NCI-H748 (cell line): Measurements from ENCODE around the gene AREL1.
A peak's percentile ranks its signal among the peaks of the same experiment; 100 is the strongest.

Experiments
- DNase-seq: peaks from one replicate; lab custom pipeline; 2025; ENCODE audit not compliant: unreplicated experiment; lab: John Stamatoyannopoulos, UW

The AREL1 gene

GRCh38 chr14:74638966-74639365 lies 73.9 kb downstream of the AREL1 start:
- DNase-seq, result no peak

- no peak for DNase-seq
These were observed 74.8 kb downstream of the AREL1 start for GRCh38 chr14:74638066-74638465.

GRCh38 chr14:74637178-74637550 lies 75.7 kb downstream of the AREL1 start:
- DNase-seq, result no peak

GRCh38 chr14:74636424-74637177 lies 76.3 kb downstream of the AREL1 start:
- DNase-seq, result no peak

DNA sequence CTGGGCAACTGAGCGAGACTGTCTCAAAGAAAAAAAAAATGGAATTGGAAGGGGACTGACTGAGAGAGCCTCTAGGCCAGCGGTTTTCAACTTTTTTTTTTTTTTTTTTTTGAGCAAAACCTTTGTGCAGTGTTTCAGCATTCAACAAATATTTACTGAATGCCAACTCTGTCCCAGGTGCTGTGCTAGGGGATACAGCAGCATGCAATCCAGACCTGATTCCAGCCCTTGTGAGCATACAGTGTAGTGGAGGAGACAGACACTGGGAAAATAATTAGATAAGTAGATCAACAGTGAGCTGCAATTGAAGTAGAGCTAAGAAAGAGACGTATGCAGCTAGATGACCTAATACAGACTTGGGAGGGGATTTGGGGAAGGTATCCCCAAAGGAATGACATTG lies 77.0 kb downstream of the AREL1 start:
- no peak for DNase-seq

DNA sequence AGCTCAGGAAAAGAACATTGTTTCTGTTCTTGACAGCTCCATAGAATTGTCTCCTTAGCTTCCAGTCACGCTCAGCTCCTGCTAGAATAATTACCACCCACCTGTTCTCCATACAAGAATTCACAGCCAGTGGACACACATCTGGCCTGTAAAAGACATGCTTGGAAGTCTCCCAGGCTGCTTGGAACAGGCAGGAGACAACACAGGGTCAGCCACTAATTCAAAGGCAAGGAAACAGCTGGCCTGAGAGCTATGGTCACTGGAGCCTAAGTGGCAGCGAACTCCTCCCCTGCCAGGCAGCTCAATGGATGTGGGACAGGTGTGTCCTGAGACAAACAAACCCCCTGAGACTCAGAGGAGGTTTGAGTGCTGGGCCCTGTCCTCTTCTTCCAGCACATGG lies 77.9 kb downstream of the AREL1 start:
- peak; percentile 40 for DNase-seq

- DNase-seq, result no peak
These were observed 78.4 kb downstream of the AREL1 start for GRCh38 chr14:74634481-74634880.

DNA sequence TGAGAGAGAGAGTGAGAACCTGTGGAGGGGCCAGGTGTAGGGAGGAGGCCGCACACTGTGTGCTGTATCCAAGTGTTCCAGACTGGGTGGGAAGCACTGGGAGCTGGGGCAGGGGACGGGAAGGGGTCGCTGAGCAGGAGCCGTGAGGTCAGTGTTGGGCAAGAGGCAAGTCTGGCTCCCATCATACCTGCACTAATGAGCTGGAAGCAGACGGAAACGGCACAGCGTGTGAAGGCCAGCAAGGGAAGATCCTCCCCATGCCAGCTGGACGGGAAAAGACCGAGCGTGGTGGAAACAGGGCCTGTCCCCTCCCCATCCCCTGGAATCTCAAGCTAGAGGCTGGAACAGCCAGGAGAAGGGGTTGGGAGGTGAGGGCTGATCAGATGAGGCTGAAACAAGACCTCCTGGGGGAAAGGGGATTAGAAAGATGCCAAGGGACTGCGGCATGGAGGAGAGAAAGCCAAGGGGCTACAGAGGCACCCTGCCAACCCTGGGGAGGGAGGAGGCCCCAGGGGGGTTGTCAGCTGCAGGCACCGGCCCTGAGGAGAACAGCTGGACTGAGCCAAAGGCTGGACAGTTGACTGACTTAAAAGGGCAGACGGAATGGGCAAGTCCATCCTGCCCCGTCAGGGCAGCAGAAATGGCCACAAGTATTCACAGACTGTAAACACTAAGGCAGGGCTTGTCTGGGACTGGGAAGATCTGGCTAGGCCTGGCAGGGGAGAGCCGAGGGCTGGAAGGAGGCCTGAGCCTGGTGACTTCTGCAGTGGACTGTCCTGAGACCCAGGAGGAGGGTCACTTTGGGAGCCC lies 81.8 kb downstream of the AREL1 start:
- DNase-seq, result no peak

DNA sequence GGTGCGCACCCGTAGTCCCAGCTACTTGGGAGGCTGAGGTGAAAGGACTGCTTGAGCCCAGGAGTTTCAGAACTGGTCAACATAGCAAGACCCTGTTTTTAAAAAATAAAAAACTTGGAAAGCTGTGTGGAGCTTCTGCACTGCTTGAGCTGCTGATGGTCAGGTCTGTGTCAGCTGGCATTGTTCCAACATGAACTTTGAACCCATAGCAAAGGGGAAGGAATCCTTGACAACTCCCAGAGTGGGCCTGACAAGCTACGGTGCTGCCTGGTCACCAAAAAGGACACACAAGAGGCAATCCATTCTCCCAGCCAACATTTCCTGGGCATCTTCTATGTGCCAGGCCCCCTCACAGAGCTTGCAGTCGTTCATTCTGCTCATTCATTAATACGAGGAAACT lies 84.5 kb downstream of the AREL1 start:
- no peak for DNase-seq

- no peak for DNase-seq
These were observed 85.8 kb downstream of the AREL1 start for GRCh38 chr14:74627076-74627475.

DNA sequence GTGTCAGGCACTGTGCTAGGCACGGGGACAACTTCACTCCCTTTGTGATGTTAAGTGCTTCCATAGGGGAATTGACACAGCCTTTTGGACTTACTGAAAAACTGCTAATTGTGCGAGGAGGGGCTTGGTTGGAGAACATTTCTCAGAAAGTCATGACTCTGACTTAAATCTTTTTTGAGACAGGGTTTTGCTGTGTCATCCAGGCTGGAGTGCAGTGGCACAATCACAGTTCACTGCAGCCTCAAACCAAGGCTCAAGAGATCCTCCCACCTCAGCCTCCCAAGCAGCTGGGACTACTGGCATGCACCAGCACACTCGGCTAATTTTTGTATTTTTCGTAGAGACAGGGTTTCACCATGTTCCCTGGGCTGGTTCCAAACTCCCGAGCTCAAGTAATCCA lies 90.6 kb downstream of the AREL1 start:
- DNase-seq, result no peak

- no peak for DNase-seq
These were observed 91.3 kb downstream of the AREL1 start for GRCh38 chr14:74621556-74621955.

- DNase-seq, result no peak
These were observed 92.0 kb downstream of the AREL1 start for GRCh38 chr14:74620923-74621322.

DNA sequence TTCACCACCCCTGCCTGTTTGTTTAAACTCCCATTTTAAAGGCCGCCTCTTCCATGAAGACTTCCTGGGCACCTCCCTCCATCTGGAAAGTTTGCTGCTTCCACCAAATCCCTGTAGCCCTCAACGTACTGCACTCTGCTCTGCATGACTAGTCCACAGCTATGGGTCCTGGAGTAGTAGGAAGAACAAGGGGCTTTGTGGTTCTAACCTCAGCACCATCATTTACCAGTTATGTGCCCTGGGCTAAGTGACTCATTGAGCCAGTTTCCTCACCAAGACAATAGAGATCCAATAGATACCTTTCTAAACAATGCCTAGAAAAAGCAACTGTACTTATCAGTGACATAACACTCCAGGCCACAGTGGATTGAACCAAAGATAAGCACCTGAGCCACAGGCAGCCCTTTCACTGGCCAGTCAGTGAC lies 92.4 kb downstream of the AREL1 start:
- DNase-seq, result no peak

DNA sequence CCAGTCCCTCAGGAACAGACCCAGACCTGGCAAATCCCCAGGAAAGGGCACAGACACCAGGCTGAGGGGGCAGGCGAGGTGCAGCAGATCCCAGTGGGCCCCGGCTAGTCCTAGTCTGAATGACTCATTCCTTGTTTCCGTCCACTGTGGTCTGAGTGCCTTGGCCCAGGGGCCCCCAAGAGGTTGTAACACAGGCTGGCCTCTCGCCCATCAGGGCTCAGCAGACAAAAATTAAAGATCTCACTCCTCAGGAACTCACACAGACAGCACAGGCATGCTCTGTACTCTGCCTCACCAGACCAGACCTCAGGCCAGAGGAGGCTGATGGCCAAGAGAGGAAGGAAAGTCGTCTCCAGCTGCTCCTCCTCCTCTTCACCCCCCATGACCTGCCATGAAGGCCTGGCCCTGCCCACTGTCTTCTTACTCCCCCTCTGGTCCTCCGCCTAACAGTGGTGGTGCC lies 93.2 kb downstream of the AREL1 start:
- DNase-seq, result no peak

GRCh38 chr14:74618078-74618952 lies 94.6 kb downstream of the AREL1 start:
- peak; percentile 18 for DNase-seq

DNA sequence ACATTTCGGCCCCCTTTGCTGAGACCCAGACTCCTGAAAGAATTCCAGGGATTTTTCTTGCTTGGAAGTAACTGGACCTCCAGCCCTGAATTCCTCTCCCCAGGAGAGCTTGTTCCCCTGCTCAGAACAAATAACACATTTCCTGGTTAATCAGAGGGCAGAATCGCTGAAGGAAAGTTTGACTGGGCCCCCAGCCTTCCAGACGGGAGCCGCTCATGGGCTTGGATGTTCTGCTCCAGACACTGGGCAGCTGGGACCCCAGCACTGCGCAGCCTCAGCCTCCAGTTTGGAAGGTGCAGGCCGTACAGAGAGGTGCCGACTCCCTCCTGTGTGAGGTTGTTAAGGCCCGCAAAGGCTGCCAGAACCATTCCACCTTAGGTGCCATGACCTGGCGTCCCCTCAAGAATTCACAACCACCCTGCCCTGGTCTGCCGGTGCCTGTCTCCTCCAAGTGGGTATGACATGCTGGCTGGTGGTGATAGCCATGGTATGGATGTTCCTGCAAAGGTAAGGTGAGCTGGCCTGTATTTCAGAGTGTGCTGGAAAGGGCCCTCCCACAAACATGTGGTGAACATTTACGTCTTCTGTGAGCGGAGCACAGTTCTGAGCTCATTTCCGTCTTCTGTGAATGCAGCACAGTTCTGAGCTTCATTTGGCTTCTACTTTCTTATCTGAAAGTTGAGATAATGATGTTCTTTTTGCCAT lies 95.7 kb downstream of the AREL1 start:
- no peak for DNase-seq

- DNase-seq, result no peak
These were observed 96.4 kb downstream of the AREL1 start for GRCh38 chr14:74616507-74616906.

DNA sequence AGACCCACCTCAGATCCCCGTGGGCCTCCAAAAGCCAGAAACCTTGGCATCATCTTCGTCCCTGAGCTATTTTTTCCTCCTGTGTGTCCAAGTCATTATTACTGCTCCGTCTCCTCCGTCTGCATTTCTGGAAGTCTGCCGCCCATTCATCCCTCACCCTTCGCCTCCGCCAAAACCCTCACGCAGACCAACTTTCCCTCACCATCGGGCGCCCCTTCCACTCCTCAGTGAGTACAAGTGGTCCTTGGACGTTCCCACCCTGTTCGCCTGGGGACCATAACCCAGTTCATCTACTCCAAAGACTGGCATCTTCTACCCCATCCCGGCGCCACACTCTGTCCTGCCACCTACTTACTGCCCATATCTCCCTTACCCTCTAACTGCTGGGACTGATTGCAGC lies 97.1 kb downstream of the AREL1 start:
- no peak for DNase-seq

- no peak for DNase-seq
These were observed 98.1 kb downstream of the AREL1 start for GRCh38 chr14:74614508-74615495.
